Adrenal gland (tissue), 5 donors: Measurements from ENCODE around the gene COL20A1.

ENCODE experiments used
- POLR2A ChIP-seq, 2 donors: fragments of 450-650 bp; IDR thresholded peaks; one replicate each; pipeline ENCODE4 v1.6.1; 2017; ENCODE audit warnings: antibody characterized with exemption in 2 of 2, mild to moderate bottlenecking in 2 of 2, moderate library complexity in 1 of 2
- TF ChIP-seq, protein P1 (sequence below), 6 experiments: fragments of 450-650 bp in 4 of 6; fragments of 200-600 bp in 2 of 6; sonication (generic) in 1 of 6; IDR thresholded peaks; 1 replicate in 5 of 6; 2 replicates in 1 of 6; pipeline versions ENCODE4 v1.5.1 to v1.8.0; 2016 to 2021; ENCODE audit warnings: antibody characterized with exemption in 6 of 6, mild to moderate bottlenecking in 2 of 6, moderate library complexity in 1 of 6
- donor health status: DM: no; HTN: no; CAD: no.

DNA sequence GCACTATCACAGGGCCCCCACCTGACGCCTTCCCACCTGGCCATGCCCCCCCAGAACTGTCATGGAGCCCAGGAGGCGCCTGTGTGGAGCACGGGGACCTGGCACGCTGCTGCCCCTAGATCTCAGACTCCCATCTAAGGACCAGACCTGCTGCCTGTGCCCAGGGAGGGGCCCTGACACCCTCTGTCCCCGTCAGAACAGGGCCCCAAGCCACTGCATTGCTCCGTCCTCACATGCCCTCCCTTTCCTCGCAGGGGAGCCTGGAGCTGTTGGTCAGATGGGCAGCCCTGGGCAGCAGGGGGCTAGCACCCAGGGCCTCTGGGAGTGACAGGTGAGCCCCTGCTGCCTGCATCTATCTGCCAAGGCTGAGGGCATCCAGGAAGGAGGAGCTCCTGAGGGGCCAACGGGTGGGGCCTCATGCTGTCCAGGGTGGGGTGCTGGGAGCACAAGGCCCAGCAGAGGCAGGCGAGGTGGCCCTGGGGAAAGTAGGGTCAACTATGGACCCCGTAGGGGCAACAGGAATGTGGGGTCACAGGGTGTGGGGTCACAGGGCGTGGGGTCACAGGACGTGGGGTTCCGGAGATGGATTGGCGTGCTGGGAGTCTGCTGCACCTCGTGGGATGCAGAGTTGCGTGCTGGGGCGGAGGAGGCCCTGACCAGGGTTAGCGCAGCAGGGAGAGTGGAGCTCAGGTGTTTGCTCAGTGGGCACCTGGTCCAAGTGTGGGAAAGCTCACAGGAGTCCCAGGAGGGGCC lies 36.5 kb downstream of the COL20A1 start:
- TF ChIP-seq, protein P1, sequence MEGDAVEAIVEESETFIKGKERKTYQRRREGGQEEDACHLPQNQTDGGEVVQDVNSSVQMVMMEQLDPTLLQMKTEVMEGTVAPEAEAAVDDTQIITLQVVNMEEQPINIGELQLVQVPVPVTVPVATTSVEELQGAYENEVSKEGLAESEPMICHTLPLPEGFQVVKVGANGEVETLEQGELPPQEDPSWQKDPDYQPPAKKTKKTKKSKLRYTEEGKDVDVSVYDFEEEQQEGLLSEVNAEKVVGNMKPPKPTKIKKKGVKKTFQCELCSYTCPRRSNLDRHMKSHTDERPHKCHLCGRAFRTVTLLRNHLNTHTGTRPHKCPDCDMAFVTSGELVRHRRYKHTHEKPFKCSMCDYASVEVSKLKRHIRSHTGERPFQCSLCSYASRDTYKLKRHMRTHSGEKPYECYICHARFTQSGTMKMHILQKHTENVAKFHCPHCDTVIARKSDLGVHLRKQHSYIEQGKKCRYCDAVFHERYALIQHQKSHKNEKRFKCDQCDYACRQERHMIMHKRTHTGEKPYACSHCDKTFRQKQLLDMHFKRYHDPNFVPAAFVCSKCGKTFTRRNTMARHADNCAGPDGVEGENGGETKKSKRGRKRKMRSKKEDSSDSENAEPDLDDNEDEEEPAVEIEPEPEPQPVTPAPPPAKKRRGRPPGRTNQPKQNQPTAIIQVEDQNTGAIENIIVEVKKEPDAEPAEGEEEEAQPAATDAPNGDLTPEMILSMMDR (IDR thresholded peaks at IDR 0.05): no peak
- TF ChIP-seq POLR2A (IDR thresholded peaks at IDR 0.05): no peak
